NCI-H1048 (cell line): ENCODE results near the gene GHRHR.

Experiments used
- DNase-seq: peaks from one replicate; lab custom pipeline; 2025; lab: John Stamatoyannopoulos, UW

Gene GHRHR

GRCh38 chr7:30963842-30964241, at the start of gene GHRHR:
Gene GHRHR, plus strand, starts transcription at chr7:30963953. Its CDS starts 116 bp downstream, at chr7:30964069.
- DNase-seq = no peak

- DNase-seq = no peak
Observed at GRCh38 chr7:30914596-30914995, 49.2 kb upstream of the GHRHR start.

GRCh38 chr7:30915005-30915601, 48.6 kb upstream of the GHRHR start:
- DNase-seq = no peak

- no peak for DNase-seq
Observed at GRCh38 chr7:30915751-30916150, 48.0 kb upstream of the GHRHR start.

- DNase-seq = no peak
Observed at GRCh38 chr7:30916255-30916654, 47.5 kb upstream of the GHRHR start.

- no peak for DNase-seq
Observed at GRCh38 chr7:30916767-30917166, 47.0 kb upstream of the GHRHR start.

GRCh38 chr7:30917216-30917893, 46.4 kb upstream of the GHRHR start:
- no peak for DNase-seq

- no peak for DNase-seq
Observed at GRCh38 chr7:30918676-30919075, 45.1 kb upstream of the GHRHR start.

- DNase-seq = no peak
Observed at GRCh38 chr7:30920021-30920583, 43.7 kb upstream of the GHRHR start.

- no peak for DNase-seq
Observed at GRCh38 chr7:30920584-30921539, 42.9 kb upstream of the GHRHR start.

GRCh38 chr7:30921540-30922401, 42.0 kb upstream of the GHRHR start:
- DNase-seq = no peak

- DNase-seq = no peak
Observed at GRCh38 chr7:30922596-30922995, 41.2 kb upstream of the GHRHR start.

- no peak for DNase-seq
Observed at GRCh38 chr7:30923009-30923773, 40.6 kb upstream of the GHRHR start.

GRCh38 chr7:30923774-30924413, 39.9 kb upstream of the GHRHR start:
- no peak for DNase-seq

GRCh38 chr7:30924624-30925023, 39.1 kb upstream of the GHRHR start:
- no peak for DNase-seq

- no peak for DNase-seq
Observed at GRCh38 chr7:30925117-30925516, 38.6 kb upstream of the GHRHR start.

- no peak for DNase-seq
Observed at GRCh38 chr7:30925913-30926312, 37.8 kb upstream of the GHRHR start.

- no peak for DNase-seq
Observed at GRCh38 chr7:30926313-30926712, 37.4 kb upstream of the GHRHR start.

- DNase-seq = no peak
Observed at GRCh38 chr7:30927040-30927439, 36.7 kb upstream of the GHRHR start.

- DNase-seq = no peak
Observed at GRCh38 chr7:30927559-30927958, 36.2 kb upstream of the GHRHR start.
